22Rv1 (cell line): ENCODE data around the gene PRDM1.

Experiments used
- H3K27ac ChIP-seq: fragments of 450-650 bp; 2 replicates; pipeline ENCODE4 v1.5.1; 2017
- ZFX ChIP-seq: fragments of 450-650 bp; IDR thresholded peaks from 2 replicates; pipeline ENCODE4 v1.6.1; 2017; ENCODE audit warnings: antibody characterized with exemption, borderline replicate concordance
- TF ChIP-seq, protein P1 (sequence below): fragments of 450-650 bp; IDR thresholded peaks from 2 replicates; pipeline ENCODE4 v1.5.1; 2017; ENCODE audit warnings: mild to moderate bottlenecking

PRDM1 gene

DNA sequence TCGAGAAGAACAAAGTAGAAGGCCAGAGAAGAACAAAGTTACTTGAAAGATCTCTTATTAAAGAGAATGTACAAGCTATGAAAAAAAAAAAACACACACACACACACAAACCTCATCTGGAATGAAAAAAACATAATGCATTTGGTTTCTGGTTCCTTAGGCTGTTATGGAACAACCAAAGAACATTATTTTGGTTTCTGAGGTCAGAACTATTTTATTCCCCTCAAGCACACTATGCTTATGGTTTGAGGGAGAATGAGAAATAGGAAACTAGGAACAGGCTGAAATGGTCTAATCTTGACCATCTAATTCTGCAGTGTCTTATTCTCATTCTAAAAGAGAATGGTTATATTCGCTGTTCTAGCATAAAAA, 8.8 kb downstream of the PRDM1 start:
- H3K27ac ChIP-seq, result no peak overlapping the region
- TF ChIP-seq ZFX, result no peak
- TF ChIP-seq, protein P1, sequence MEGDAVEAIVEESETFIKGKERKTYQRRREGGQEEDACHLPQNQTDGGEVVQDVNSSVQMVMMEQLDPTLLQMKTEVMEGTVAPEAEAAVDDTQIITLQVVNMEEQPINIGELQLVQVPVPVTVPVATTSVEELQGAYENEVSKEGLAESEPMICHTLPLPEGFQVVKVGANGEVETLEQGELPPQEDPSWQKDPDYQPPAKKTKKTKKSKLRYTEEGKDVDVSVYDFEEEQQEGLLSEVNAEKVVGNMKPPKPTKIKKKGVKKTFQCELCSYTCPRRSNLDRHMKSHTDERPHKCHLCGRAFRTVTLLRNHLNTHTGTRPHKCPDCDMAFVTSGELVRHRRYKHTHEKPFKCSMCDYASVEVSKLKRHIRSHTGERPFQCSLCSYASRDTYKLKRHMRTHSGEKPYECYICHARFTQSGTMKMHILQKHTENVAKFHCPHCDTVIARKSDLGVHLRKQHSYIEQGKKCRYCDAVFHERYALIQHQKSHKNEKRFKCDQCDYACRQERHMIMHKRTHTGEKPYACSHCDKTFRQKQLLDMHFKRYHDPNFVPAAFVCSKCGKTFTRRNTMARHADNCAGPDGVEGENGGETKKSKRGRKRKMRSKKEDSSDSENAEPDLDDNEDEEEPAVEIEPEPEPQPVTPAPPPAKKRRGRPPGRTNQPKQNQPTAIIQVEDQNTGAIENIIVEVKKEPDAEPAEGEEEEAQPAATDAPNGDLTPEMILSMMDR, result no peak

DNA sequence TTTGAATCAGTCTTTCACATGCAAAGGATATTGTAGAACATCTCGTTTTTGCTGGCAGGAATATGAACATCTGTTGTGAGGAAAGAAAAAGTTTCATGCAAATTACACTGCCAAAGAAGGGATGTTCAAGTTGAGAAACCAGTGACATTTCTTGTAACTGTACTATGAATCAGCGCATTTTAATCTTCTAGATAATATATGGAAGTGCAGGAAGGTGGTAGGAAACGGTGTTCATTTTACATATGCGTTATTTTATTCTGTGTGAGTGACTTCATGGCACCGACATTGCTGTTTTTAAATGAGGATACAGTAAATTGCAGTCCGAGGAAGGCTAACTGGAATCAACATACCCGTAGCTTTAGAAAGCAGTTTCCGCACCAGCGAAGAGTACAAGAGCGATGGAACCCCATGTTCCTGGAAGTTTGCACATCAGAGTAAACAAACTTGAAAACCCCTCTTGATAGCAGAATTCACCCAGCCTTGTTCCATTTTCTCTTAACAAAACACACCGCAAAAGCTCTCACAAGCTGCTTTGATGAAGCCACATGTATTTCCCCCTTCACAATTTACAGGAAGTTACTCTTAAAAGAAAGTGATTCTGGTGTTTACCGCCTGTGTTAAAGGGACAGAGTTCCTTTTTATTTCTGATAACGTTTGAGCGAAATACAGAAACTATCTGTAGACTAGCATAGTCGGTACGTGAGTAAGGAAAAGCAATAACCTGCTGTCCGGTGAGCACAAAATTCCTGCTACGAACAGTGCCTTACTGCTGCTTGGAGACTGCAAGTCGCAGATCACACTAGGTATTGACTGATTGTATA, 11.5 kb downstream of the PRDM1 start:
- TF ChIP-seq, protein P1, result no peak
- TF ChIP-seq ZFX, result no peak
- peak overlapping the region; percentile 52 for H3K27ac ChIP-seq

DNA sequence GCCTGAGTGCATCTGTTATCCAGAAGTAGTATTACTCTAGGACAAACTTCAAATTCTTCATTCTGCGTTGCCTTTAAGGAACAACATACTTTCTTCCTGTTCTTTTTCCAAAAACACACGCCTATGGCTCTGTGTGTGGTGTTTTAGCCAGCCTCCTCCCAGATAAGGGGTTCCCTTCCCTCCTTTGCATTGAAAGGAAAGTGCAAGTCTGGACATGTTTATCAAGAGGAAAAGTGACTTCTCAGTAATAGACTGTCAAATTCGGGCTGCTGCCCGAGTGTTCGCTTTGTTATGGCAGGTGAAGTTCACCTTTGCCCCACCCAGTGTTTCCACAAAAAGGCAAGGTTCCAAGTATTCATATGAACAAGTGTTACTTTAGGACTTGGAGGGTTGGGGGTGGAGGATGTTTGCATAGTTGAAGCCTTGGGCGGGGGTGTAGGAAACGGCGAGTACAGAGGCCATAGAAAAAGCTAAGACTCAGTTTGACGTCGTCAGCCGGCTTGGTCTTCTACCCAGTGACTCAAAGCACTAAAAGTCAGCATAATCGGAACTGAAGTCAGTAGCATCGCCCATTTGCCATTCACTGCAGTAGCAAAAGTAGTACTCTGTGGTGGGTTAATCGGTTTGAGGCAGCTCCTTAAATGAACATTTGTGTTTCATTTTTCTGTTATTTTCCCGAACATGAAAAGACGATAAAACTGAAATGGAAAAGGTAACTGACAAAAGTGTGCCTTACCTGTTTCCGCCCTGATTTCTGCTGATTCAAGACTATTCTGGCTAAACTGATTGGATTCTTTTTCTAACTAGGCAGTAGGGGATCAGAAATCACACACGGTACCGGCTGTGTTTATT, 12.5 kb downstream of the PRDM1 start:
- TF ChIP-seq, protein P1, result no peak
- no peak for TF ChIP-seq ZFX
- H3K27ac ChIP-seq, result peak overlapping the region; percentile 52

DNA sequence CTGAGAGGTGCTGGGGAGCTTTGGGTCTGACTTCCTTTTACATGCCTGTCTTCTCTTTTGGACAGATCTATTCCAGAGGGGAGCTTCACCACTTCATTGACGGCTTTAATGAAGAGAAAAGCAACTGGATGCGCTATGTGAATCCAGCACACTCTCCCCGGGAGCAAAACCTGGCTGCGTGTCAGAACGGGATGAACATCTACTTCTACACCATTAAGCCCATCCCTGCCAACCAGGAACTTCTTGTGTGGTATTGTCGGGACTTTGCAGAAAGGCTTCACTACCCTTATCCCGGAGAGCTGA, 13.1 kb downstream of the PRDM1 start:
- TF ChIP-seq, protein P1, result no peak
- no peak for TF ChIP-seq ZFX
- peak overlapping the region; percentile 52; the same call in 1 of the 2 replicates for H3K27ac ChIP-seq

DNA sequence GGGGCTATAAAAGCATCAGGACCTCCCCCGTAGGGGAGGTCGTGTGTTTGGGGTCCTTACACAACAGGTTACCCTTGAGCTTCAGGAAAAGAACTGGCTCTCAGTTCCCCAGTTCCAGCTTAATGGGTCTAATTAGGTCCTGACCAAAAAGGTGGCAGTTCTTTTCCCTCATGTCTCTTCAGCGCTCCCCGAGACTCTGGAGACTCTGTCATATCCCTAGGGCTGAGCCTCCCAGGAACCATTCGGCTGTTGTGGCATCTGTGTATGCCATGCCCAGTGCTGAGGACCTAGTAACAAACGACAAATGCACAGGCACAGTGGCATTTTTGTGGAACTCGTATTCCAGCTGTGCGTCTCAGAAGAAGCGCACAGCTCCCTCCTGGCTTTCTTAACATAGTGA, 14.6 kb downstream of the PRDM1 start:
- no peak overlapping the region for H3K27ac ChIP-seq
- TF ChIP-seq, protein P1, result no peak
- TF ChIP-seq ZFX, result no peak

DNA sequence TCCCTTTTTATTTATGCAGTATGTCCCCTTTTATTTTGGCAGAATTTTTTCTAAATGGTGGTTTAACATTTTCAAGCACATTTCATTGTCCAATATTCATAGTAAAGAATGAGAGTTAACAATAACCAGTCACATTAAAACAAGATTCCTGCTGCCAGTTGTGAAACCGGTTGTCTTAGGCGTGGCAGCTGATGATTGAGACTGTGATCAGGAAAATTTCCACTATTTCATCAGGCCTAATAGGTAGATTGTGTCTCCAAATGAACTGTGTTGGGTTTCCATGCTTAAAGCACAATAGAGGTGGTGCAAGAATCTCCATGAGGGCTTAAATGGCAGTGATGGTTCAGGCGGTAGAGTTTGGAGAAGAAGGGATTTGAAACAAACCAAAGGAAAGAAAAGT, 15.3 kb downstream of the PRDM1 start:
- no peak for TF ChIP-seq ZFX
- TF ChIP-seq, protein P1, result no peak
- no peak overlapping the region for H3K27ac ChIP-seq

DNA sequence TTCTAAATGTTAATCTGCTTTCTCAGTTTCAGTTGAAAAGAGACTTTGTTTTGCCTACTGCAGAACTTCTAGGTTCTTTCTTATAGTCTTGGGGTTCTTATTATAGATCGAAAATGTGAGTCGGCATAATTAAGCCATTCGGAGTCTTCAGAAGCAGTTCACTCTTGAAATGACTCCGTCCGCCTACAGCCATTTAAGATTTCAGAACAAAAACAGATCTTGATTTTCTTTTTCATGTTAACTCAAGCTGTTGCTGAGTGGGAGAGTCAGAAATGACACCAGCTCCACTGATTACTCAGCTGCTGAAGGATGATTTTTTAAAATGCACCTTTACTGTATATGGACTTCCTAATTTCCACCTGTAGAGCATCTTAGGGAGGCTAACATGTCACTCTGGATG, 15.9 kb downstream of the PRDM1 start:
- TF ChIP-seq, protein P1, result no peak
- no peak for TF ChIP-seq ZFX
- H3K27ac ChIP-seq, result no peak overlapping the region
